ENCODE data around the gene NTN3.
A peak's percentile ranks its signal among the peaks of the same experiment; 100 is the strongest.
"Not testable (repeated sequence)": the region's sequence is repeated elsewhere in the genome, so short reads cannot be mapped to it uniquely, and the experiment has no call there.

The NTN3 gene

GRCh38 chr16:2466667-2467527 is 4.2 kb upstream of the NTN3 start:
- no peak for DNase-seq

GRCh38 chr16:2467528-2468232 is 3.4 kb upstream of the NTN3 start:
- DNase-seq = no peak

- no peak for DNase-seq
Observed at GRCh38 chr16:2468233-2468724, 2.8 kb upstream of the NTN3 start.

- DNase-seq = no peak
Observed at GRCh38 chr16:2468725-2469398, 2.2 kb upstream of the NTN3 start.

GRCh38 chr16:2469399-2470233 is 1.5 kb upstream of the NTN3 start:
- DNase-seq = no peak

GRCh38 chr16:2470234-2470601 is 879 bp upstream of the NTN3 start:
- DNase-seq = no peak

GRCh38 chr16:2470603-2471015 is 488 bp upstream of the NTN3 start:
- DNase-seq = no peak

- no peak for DNase-seq
Observed at GRCh38 chr16:2471653-2472487, 773 bp downstream of the NTN3 start.

- no peak for DNase-seq
Observed at GRCh38 chr16:2472488-2472864, 1.4 kb downstream of the NTN3 start.

GRCh38 chr16:2472885-2473445 is 1.9 kb downstream of the NTN3 start:
- no peak for DNase-seq

GRCh38 chr16:2473446-2473926 is 2.4 kb downstream of the NTN3 start:
- peak; percentile 25 for DNase-seq

GRCh38 chr16:2473999-2474876 is 3.1 kb downstream of the NTN3 start:
- peak; percentile 64 for DNase-seq

- DNase-seq = peak; percentile 61
Observed at GRCh38 chr16:2474877-2475412, 3.8 kb downstream of the NTN3 start, which contains the start of gene TBC1D24. TBC1D24 (plus strand) TSS chr16:2475127; CDS start chr16:2496149, 21,022 bp downstream.

- DNase-seq = peak; percentile 47
Observed at GRCh38 chr16:2475413-2476344, 4.6 kb downstream of the NTN3 start.

GRCh38 chr16:2476345-2476720 is 5.2 kb downstream of the NTN3 start:
- DNase-seq = no peak

GRCh38 chr16:2476741-2477140 is 5.6 kb downstream of the NTN3 start:
- DNase-seq = no peak

GRCh38 chr16:2477327-2477726 is 6.2 kb downstream of the NTN3 start:
- no peak for DNase-seq

GRCh38 chr16:2478279-2478678 is 7.2 kb downstream of the NTN3 start:
- no peak for DNase-seq

GRCh38 chr16:2479996-2480395 is 8.9 kb downstream of the NTN3 start:
- not testable (repeated sequence) for DNase-seq

Data from activated CD4-positive, alpha-beta T cell treated with anti-CD3 and anti-CD28 coated beads, Interleukin-2, amount 50 U/mL, for 1 hour (primary cell).